Measurements from ENCODE around the gene PGAM2.
"Not testable (repeated sequence)": the region's sequence is repeated elsewhere in the genome, so short reads cannot be mapped to it uniquely, and the experiment has no call there.

- TF ChIP-seq POLR2AphosphoS5, EP300 (IDR thresholded peaks at IDR 0.05): not testable (repeated sequence)
These were observed 45.5 kb downstream of the PGAM2 start for GRCh38 chr7:44019825-44020224.

Measured in suprapubic skin (tissue), 4 donors.